Activated CD4-positive, alpha-beta T cell treated with anti-CD3 and anti-CD28 coated beads for 1 hour (primary cell): Measurements from ENCODE around the gene MEX3A.
A peak's percentile ranks its signal among the peaks of the same experiment; 100 is the strongest.
"Not testable (repeated sequence)": the region's sequence is repeated elsewhere in the genome, so short reads cannot be mapped to it uniquely, and the experiment has no call there.

Source experiments
- DNase-seq: peaks from one replicate; pipeline ENCODE4 v3.0.0-alpha.2; 2020

Gene MEX3A

DNA sequence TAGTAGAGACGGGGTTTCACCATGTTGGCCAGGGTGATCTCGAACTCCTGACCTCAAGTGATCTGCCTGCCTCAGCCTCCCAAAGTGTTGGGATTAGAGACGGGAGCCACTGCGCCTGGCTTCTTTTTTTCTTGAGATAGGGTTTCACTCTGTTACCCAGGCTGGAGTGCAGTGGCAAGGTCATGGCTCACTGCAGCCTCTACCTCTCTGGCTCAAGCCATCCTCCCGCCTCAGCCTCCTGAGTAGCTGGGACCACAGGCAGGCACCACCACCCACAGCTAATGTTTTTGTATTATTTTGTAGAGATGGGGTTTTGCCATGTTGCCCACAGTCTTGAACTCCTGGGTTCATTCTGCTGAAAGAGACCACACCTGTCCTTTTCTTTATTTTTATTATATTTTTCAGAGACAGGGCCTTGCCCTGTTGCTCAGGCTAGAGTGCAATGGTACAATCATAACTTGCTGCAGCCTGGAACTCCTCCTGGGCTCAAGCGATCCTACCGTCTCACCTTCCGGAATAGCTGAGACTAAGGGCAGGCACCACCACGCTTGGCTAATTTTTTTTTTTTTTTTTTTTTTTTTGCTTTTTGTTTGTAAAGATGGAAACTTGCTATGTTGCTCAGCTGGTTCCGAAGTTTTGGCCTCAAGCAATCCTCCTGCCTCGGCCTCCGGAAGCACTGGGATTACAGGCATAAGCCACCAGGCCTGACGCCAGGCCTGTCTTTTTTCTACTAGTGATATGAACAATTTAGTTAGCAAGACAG is 35.3 kb upstream of the MEX3A start:
- no peak for DNase-seq

DNA sequence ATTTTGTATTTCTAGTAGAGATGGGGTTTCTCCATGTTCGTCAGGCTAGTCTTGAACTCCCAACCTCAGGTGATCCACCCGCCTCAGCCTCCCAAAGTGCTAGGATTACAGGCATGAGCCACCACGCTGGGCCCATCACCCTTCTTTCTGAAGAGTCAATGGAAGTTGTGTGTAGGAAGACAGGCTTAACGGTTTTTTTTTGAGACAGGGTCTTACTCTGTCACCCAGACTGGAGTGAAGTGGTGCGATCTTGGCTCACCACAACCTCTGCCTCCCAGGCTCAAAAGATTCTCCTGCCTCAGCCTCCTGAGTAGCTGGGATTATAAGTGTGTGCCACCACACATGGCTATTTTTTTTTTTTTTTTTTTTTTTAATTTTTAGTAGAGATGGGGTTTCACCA is 34.5 kb upstream of the MEX3A start:
- DNase-seq: not testable (repeated sequence)

DNA sequence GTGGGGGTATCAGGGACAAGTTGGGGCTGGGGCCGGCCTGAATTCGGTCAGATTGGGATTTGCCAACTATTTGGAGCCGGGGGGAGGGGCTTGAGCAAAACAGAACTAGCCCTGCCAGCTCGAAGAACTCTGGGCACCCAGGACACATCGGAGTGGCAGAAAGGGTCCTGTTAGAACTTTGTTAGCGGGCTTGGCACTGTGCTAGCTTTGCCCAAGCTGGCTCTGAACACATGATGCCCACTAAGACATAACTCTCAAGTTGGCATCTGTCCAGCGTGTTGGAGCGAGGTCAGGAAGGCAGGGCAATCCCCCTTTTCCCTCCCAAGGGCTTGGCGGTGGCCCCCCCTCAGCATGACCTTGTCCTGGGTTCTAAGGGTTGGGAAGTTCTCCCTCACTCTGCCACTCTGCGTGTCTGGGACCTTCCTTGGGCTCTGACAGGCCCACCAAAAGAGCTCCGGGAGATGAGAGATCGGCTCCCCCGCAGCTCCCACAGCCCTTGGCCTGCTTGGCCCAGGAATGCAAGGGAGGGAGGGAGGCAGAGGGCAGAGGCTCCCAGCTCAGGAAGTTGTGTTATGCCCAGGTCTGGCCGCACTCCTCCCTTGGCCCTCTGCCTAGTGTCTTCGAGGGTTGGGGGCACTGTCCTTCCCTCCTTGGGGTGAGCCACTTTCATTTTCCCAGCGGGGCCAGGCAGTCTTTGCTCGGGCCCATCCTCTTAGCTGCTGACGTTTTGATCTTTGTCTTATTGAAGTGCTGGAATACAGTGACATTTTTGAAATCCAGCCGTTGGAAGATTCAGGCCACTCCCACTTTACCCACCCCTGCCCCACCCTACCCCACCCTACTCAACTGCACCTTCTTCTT is 33.5 kb upstream of the MEX3A start:
- DNase-seq: no peak

DNA sequence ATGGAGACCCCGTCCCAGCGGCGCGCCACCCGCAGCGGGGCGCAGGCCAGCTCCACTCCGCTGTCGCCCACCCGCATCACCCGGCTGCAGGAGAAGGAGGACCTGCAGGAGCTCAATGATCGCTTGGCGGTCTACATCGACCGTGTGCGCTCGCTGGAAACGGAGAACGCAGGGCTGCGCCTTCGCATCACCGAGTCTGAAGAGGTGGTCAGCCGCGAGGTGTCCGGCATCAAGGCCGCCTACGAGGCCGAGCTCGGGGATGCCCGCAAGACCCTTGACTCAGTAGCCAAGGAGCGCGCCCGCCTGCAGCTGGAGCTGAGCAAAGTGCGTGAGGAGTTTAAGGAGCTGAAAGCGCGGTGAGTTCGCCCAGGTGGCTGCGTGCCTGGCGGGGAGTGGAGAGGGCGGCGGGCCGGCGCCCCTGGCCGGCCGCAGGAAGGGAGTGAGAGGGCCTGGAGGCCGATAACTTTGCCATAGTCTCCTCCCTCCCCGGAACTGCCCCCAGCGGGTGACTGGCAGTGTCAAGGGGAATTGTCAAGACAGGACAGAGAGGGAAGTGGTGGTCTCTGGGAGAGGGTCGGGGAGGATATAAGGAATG is 32.8 kb upstream of the MEX3A start:
- no peak for DNase-seq

DNA sequence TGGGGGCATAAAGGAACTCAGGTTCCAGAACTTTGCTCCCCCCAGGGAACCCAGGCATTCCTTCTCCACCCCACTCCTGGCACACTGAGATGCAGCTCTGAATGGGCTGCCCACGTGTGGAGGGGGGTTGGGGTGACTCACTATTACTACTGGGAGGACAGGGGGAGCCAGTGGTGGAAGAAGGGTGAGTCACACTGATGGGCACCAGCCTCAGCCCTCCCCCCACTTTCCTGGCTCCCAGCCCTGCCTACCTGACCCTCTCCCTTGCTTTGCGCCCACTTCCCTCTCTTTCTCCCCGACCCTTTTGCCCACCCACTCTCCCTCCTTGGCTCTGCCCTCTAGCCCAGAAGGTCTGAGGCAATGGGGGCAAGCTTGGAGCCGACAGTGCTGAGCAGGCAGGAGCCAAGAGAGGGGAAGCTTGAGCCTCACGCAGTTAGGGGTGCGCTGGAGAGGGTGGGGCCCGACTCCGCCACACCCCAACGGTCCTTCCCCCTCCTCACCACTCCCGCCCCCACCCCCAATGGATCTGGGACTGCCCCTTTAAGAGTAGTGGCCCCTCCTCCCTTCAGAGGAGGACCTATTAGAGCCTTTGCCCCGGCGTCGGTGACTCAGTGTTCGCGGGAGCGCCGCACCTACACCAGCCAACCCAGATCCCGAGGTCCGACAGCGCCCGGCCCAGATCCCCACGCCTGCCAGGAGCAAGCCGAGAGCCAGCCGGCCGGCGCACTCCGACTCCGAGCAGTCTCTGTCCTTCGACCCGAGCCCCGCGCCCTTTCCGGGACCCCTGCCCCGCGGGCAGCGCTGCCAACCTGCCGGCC is 32.0 kb upstream of the MEX3A start, which contains the start of gene LMNA:
LMNA (plus strand) TSS at position 611 of the 818 bp plus-strand sequence. CDS start 208 bp downstream, outside the sequence.
- DNase-seq: peak; percentile 64

DNA sequence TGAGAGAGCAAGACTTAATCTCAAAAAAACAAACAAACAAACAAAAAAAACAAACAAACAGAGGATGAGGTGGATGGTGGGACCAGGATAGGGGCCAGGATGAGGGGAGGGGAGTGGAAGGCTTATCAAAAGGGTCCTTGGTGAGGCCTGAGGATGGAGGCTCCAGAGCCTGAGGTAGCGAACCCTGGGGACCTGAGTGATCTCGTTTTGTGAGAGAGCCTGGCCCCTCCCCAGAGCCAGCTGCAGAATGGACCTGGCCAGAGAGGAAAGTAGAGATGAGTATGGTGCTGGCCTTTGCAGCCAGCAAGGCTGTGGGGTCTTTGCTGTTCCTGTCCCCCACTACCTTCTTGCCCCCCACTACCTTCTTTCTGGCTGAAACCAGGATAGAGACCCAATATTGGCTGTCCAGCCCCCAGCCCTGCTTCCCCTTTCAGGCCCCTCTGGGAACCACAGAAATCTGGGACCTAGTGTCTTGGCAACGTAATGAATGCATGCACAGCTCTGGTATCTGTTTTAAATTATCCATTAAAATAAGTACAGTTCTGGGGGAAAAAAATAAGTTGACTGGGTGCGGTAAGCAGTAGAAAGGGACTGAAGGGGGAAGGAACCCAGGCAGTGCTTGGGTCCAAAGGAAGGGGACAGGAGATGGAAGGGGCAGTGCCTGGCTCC is 31.2 kb upstream of the MEX3A start:
- DNase-seq: no peak

DNA sequence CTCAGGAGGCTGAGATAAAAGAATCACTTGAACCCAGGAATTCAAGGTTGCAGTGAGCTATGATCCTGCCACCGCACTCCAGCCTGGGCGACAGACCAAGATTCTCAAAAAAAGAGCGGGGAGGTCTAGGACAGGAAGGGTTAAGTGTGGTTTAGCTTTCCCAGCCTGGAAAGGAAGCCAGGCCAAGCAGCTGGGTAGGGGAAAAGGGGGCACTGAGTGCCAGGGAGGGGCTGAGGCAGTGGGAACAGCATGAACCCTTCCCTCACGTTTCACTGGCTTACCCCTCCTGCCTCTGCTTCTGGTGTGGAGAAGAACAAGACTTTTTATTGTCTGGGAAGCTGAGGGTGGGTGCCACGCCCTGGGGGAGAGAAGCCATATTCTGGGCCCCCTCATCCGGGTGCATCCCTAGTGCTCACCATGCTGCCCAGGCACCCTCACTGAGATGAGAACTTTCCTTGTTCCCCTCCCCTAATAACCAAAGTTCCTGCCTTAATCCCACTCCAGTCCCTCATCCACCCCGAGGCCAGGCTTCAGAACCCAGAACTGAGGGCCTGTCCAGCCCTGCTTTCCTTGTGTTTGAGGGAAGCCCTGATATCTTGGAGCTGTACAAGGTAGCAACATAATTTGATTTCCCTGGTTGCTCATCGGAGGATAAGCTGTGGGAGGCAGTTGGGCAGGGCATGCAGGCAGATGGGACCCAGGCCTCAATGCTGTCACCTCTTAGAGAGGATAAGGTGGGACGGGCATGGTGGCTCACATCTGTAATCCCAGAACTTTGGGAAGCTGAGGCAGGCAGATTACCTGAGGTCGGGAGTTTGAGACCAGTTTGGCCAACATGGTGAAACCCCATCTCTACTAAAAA is 30.2 kb upstream of the MEX3A start:
- DNase-seq: no peak

DNA sequence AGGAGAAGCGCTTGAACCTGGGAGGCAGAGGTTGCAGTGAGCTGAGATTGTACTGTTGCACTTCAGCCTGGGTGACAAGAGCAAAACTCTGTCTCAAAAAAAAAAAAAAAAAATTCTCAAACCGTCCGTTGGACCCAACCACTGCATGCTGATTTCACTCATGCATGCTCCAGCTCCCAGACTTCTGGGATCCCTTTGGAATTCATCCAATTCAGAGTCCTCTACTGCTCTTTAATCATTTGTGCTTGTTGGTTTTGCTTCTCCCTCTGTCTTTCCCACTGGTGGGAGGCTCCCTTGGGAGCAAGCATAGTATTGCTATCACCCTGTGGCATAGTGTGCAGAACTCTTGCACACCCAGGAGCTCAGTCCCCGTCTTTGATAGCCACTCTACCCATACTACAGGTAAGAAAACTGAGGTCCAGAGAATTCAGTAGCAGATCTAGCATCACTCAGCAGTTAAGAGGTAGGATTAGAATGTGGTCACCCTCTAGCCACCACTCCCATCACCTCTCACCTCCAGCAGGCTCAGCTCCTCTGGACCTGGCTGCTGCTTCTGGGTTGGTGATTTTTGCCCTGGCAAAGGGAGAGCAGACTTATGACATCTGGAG is 29.2 kb upstream of the MEX3A start:
- no peak for DNase-seq

DNA sequence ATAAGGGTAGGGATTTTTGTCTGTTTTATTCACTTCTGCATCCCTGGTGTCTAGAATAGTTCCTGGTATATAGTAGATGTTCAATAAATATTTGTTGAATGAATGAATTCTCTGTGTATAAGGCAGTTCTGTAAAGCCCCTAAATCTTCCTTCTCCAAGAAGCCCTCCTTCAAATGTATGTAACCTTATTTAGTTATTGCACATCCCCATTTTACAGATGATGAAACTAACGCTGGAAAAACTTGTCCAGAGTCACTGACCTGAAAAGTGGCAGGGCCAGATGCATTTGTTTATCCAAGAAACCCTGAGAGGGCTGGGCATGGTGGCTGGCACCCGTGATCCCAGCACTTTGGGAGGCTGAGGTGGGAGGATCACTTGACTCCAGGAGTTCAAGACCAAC is 28.0 kb upstream of the MEX3A start:
- no peak for DNase-seq

DNA sequence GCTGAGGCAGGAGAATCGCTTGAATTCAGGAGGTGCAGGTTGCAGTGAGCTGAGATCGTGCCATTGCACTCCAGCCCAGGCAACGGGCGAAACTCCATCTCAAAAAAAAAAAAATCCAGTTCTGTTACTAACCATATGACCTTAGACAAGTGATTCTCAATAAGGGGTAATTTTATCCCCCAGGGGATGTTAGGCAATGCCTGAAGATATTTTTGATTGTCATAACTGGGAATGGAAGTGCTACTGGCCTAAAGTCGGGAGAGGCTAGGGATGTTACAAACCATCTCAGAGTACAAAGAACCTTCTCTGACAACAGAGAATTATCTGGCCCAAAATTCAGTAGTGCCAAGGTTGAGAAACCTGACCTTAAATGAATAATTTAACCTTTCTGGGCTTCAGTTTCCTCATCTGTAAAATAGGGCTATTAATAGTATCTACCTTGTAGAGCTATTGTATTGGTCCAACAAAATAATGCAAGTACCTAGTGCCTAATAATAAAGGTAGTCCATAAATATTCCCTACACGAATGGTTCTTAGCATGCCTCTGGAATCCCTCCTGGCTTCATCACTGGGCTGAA is 26.5 kb upstream of the MEX3A start:
- no peak for DNase-seq

DNA sequence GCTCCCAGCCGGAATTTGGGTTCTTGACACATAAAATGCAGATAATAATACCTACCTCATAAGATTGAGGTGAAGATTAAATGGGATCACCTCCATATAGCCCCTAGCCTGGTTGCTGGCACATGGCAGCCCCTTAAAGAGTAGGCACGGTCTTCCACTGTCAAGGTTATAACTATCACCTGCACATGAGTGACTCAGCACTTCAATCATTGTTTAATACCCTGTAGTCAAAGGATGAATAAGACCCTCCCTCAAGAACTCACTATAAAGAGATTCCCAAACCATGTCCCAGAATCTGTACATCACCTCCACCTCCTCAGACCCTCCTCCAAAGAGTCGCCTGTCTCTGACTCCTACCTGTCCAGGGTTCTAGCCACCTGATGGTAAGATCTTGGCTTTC is 25.8 kb upstream of the MEX3A start:
- DNase-seq: no peak

DNA sequence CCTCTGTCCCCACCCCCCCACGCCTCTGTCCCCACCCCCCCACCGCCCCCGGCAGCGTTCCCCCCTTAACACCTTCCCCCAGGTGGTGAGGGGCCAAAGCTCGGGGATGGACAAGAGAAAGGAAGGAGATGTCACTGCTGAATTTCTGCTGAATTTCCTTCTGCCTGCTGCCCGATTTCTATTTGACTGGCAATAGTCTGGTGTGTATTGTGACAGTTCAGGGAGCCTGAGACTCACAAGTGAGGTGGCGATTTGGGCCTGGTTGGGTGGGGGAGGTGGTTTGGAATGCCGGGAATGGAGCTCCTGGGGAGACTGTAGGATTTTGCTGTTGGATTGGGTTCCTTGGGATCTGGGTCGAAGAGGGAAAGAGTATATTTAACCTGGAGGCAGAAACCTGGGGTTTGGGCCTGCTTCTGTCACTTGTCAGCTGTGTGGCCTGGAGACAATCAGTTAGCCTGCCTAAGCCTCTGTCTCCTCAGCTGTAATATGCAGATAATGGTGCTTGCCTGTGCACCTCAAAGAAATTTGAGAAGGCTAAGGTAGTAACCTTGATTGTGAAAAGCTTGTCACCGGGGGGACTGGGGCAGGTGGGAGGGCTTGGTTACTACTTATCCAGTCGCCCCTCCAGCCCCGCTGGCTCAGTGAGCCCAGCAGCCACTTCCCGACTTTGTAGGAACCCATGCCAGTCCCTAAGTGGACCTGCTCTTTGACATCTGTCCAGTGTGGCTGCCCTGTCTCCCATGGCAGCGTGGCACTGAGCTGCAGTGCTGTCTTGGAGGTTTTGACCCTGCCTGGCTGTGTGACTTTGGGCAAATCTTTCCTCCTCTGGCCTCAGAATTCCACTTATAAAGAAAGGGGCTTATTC is 24.6 kb upstream of the MEX3A start:
- no peak for DNase-seq

DNA sequence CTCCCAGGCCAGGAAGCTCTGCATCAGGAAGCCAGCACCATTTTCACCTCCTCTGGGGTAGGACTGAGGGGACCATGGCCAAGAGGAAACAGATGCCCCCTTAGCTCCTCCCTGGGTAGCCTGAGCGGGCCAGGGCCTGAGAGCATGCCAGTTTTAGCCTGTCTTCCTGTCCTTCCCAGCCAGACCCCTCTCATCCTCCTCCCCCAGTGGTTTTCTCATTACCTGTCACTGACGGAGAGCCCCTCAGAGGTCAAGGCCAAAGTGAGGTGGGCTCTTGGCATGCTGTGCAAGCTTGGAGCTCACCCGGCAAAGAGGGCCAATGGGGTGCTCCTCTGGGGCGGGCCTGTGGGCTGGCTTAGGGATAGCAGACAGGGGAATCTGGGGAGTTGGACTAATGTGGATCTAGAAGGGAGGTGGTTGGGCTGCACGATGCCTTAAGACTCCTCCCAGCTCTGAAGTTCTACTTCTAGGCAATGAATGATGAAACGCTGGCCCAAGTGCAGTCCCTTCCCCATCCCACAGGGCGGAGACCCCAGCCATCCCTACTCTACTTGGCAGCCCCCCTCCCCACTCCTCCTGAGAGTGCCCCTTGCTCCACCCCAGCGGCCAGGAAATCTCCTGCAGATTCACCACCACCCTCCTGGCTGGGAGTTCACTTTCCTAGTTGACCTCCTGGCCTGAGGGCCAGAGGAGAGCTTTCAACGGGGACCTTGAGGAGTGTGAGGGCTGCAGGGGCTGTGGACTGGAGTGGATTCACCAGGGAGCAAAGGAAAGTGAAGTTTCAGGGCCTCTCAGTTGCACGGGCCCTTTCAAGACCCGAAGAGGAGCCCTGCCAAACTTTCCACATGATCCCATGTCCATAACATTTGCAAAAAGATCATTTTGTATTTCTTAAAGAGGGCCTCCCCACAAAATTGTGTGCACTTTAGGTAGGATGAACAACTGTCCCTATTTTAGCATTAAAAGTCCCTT is 22.9 kb upstream of the MEX3A start:
- no peak for DNase-seq

DNA sequence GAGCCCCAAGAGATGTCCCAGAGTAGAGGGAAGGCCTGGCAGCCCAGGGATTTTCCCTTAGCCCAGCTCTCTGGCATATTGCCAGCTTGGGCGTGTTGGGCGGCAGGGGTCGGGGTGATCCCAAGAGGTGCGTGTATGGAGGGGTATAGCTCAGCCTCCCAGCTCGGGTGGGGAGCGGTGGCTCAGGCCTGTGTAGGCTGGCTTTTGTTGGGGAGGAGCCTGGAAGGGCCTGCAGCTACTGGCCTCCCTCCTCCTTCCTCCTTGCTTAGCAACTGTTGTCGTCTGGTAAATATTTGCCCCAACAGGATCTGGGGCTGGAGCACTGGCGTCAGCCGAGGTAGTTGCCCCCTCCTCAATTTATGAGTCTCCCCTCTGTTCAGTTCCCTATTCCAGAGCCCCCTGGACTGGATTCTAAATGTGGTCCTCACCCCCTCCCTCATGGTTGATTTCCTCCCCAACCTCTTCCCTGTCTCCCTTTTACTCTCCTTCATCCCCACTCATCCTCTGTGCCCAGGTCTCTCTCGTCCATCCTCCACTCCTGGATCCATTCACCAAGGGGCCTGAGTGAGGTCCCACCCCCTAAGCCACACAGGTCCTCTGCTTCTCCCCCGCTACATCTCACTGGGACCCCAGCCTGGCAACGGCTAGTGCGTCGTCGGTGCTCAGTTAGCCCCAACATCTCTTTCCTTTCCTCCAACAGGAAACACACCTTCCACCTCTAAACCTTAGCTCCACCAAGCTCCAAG is 22.0 kb upstream of the MEX3A start:
- no peak for DNase-seq

DNA sequence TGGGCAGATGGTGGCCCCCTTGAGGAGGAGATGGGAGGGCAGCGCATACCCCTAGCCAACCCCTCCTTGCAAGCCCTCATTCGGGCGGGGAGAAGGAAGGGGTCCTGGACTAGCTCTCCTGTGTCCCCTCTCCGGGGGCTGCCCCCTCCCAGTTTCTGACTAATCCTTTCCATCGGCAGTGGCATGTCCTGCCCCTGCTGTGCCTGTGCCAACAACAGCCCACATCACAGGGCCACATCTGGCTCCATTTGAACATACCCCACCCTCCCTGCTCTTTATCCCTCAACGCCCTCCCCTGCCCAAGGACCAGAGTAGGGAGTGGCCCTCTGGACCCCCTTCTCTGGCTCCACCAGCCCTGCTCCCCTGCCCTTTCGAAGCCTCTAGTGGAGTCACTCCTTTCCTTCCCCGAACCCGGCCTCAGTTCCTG is 21.3 kb upstream of the MEX3A start:
- DNase-seq: no peak

DNA sequence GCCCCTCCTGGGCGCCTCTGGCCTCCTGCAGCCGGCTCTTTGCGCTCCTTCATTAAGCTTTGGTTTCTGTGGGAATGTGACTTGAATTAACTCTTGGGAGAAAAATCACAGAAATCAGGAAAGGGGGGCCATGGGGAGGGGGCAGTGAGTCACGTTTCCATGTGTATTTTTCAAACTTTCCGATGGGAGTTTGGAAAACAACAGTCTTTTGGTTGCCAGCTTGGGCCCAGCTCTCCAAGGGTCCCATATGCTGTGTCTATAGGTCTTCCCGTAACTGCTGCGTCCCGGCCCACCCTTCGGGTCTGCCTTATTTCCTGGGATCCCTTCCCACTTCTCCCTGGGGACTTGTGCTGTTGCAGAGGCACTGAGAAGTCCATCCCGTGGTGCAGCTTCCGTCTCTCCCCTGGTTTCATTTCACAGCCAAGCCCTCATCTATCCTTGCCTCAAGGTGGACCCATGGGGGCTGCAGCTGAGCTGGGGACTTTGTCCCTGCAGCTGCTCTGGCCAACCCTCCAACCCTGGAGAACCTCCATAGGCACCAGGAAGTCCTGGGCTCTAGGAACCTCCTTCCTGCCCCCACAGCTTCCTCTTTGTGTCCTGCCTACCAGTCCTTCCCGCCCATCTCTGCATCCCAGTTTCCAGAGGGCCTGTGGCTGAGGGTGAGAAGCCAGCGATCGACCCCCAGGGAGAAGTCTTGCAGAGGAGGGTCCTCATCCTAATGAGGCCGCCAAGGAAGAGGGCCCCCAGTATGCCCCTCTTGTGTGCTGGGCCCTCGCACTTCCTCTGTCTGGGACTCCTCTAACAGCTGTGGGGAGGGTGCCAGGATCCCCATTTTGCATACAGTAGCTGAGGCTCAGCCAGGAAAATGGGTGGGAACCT is 20.6 kb upstream of the MEX3A start:
- no peak for DNase-seq
